Transverse colon (tissue), 4 donors: ENCODE data around the gene U2AF1. TPM values are rescaled to one million over a fixed set of nuclear protein-coding genes. Genes with fewer than 3 reads are reported as not detected.
"Not testable (repeated sequence)": the region's sequence is repeated elsewhere in the genome, so short reads cannot be mapped to it uniquely, and the experiment has no call there.

Source experiments
- DNase-seq: peaks from one replicate; pipeline ENCODE4 v3.0.0-alpha.2; 2019
- H3K27ac ChIP-seq, 4 donors: fragments of 200-600 bp; sonication (generic); 2 replicates each; pipeline ENCODE4 v1.5.1; 2016 to 2018; ENCODE audit warnings: inconsistent platforms in 4 of 4
- H3K27me3 ChIP-seq: fragments of 200-600 bp; sonication (generic); 2 replicates; pipeline ENCODE4 v1.5.1; 2017; ENCODE audit warnings: inconsistent platforms
- H3K36me3 ChIP-seq, 4 donors: fragments of 200-600 bp; sonication (generic); 2 replicates each; pipeline ENCODE4 v1.5.1; 2017 to 2019; ENCODE audit warnings: inconsistent platforms in 4 of 4
- H3K4me1 ChIP-seq, 4 donors: fragments of 200-600 bp; sonication (generic); 2 replicates each; pipeline ENCODE4 v1.5.1; 2017 to 2020; ENCODE audit warnings: inconsistent platforms in 4 of 4
- H3K4me3 ChIP-seq, 4 donors: fragments of 200-600 bp; sonication (generic); 1 replicate in 1 of 4; 2 replicates in 3 of 4; pipeline versions ENCODE4 v1.5.1 to v1.6.1; 2017 to 2019; ENCODE audit warnings: inconsistent platforms in 4 of 4
- H3K9me3 ChIP-seq, 2 donors: fragments of 200-600 bp; sonication (generic); 2 replicates each; pipeline ENCODE4 v1.5.1; 2017 to 2019; ENCODE audit warnings: inconsistent platforms in 2 of 2
- WGBS, 2 donors: methylation state at CpG; one replicate each; pipeline ENCODE4 v1.1.5; 2018; ENCODE audit warnings: low coverage in 1 of 2; 5-methylcytosine and 5-hydroxymethylcytosine counted together
- in situ Hi-C, 4 donors: fragments of 200-750 bp; cut with MboI; loops; one replicate each; pipeline versions ENCODE4 v1.15.0 to v1.15.1; 2017; ENCODE audit warnings: low sequenced_read_pairs in 3 of 4, low pct_ligation_motif_present in 1 of 4, low pct_unique_long_range_greater_than_20kb in 1 of 4
- intact Hi-C: fragments of 100-400 bp; cut with DNase I; formaldehyde crosslinking; loops from one replicate; pipeline ENCODE4 v1.15.1; 2023; ENCODE audit warnings: low total_unique reads
- total RNA-seq, 4 donors: library from RNA; depleted of rRNA; stranded (reverse); fragments of >200 nt; gene quantifications; one replicate each; pipeline ENCODE4 v1.1.0, GENCODE V29; 2016

The U2AF1 gene
- total RNA-seq, 4 donors from 2014 or later, result 34.8 to 62.8 (median 49.8) TPM

DNA sequence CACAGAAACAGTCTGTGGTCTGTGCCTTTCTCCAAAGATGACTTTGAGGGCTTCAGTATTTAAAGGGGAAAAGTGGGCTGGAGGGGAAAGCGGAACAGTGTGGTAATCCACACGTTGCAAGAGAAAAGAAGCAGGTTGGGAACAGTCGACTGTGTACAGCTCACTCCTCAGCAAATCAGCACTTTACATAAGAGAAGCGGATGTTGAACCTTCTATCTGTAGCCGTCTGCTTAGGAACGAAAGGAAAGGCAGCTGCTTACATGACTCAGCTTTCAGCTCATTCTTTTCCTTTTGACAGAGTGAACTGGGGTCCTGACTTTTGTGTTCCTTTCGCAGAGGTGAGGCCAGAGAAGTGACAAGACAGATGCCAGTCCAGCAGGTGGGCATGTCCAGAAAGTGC, 1.6 kb upstream of the U2AF1 start:
- WGBS, 2 donors, result no CpG with 5 or more reads among the region's 7 CpGs
- H3K36me3 ChIP-seq, H3K4me1 ChIP-seq, H3K4me3 ChIP-seq, H3K27me3 ChIP-seq, H3K27ac ChIP-seq, in situ Hi-C loops, intact Hi-C loops, H3K9me3 ChIP-seq, DNase-seq: not testable (repeated sequence)

DNA sequence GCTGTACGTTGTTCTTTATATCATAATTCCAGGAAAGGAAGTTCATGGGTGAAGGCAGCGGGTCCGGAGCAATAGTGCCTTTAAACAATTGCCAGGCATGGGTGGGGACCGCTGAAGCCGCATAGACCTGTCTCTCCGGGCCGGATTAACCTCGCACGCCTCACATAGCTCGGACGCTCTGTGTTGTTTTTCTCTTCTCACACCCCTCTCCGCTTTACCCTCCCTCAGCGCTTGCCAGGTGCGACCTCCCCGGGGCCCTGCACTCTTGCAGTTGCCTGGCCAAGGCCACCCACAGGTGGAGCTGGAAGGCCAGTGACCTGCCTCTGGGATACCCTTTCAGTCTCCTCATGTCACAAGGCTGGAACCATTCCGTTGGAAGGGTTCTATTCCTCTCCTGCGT, 807 bp upstream of the U2AF1 start:
- DNase-seq, H3K9me3 ChIP-seq, H3K27ac ChIP-seq, in situ Hi-C loops, H3K4me1 ChIP-seq, intact Hi-C loops, H3K36me3 ChIP-seq, H3K27me3 ChIP-seq, H3K4me3 ChIP-seq: not testable (repeated sequence)
- WGBS, 2 donors, result no CpG with 5 or more reads among the region's 17 CpGs

DNA sequence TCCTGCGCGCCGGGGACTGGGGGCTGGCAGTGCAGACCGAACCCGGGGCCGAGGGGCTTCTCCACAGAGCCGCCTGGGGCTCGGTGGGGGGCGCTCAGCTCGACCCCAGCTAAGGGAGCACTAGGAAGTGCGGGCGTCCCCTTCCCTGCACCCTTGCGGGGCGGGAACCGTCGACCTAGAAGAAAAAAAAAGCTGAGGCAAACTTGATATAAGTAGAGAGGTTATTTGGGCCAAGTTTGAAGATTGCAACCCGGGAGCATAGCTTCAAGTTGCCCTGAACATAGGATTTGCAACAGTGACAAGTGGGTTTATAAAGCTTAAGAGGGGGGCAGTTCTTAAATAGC, 396 bp upstream of the U2AF1 start:
- WGBS, 2 donors, result no CpG with 5 or more reads among the region's 17 CpGs
- H3K4me3 ChIP-seq, H3K27ac ChIP-seq, H3K27me3 ChIP-seq, H3K4me1 ChIP-seq, intact Hi-C loops, H3K36me3 ChIP-seq, DNase-seq, H3K9me3 ChIP-seq, in situ Hi-C loops: not testable (repeated sequence)

DNA sequence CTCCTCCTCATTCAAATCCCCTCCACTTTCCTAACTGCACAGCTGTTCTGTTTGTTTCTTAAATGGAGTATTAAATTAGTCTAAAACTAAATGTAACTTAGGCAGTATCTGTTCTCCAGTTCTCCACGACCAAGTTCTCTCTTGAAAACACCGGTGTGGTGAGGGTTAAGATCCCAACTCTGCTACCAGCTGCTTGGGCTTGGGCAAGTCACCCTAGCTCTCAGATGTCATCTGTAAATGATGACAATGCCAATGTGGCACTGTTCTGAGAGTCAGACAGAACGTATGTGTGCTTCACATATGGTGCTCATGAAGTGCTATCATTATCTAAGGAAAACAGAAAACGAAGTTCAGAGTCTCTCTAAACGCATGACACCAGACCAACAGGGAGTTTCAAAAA, 2.7 kb downstream of the U2AF1 start:
- H3K4me1 ChIP-seq, H3K27ac ChIP-seq, H3K9me3 ChIP-seq, DNase-seq, H3K4me3 ChIP-seq, H3K27me3 ChIP-seq, H3K36me3 ChIP-seq, intact Hi-C loops, in situ Hi-C loops: not testable (repeated sequence)
- no CpG with 5 or more reads among the region's 5 CpGs for WGBS, 2 donors

DNA sequence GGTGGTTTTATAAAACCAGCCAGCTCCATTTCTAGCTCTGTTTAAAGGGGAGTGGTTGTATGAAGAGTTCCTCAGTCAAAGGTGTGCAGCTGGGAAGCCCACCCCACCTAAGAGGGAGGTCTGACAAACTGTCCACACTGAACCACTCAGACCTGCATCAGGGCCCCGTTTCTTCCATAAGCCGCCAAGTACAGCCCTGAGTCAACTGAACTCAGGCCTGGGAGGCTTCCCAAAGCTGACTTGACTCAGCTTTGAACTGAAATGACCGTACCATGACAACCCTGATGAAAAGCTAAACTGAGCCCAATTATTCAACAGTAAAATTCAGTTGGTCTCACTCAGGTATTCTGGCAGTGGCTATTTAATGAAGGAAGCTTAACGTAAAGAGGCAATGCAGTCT, 5.1 kb downstream of the U2AF1 start:
- no CpG with 5 or more reads among the region's 4 CpGs for WGBS, 2 donors
- in situ Hi-C loops, result not testable (repeated sequence)

DNA sequence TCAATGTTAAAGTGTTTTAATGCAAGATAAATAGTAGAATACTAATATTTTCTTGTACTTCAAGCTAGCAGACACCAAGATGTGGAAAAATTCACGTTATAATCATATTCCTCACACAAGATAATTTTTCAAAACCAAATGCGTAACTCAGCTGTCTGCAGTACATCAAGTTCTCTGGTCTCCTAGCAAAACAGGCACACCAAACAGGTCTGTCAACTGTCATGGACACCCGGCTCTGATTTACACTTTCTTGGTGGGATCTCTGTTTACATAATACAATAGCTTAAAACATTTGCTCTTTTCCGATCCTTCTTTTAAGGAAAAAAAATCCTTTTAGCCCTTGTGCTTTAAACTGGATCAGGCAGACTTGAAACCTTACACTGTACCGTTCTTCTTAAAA, 5.7 kb downstream of the U2AF1 start:
- intact Hi-C loops, DNase-seq, H3K27ac ChIP-seq, in situ Hi-C loops, H3K9me3 ChIP-seq, H3K4me1 ChIP-seq, H3K36me3 ChIP-seq, H3K4me3 ChIP-seq, H3K27me3 ChIP-seq: not testable (repeated sequence)
- no CpG with 5 or more reads among the region's 5 CpGs for WGBS, 2 donors

More for the DNA sequence above, 5.1 kb downstream of the U2AF1 start:
- DNase-seq, intact Hi-C loops, H3K27me3 ChIP-seq, H3K9me3 ChIP-seq, H3K36me3 ChIP-seq, H3K27ac ChIP-seq, H3K4me3 ChIP-seq, H3K4me1 ChIP-seq: not testable (repeated sequence)

DNA sequence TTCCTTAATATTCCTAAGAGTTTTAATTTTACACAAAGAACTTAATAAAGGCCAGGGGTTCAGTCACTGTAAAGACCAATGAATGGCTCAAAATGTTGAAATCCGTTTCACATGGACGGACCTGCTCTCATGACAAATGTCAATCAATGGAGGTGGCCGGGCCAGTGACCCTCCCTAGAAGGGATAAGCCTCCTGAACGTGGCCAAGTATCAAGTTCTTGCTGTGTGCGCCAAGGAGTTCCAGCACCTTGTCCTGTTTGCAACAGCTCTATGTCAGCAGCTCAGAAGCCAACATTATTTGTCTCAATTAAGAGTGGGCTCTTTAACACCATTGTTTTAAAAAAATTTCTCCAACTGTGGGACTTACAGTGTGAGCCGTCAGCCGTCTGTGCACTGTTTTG, 6.4 kb downstream of the U2AF1 start:
- intact Hi-C loops, H3K27me3 ChIP-seq, H3K9me3 ChIP-seq, H3K36me3 ChIP-seq, H3K4me1 ChIP-seq, H3K27ac ChIP-seq, in situ Hi-C loops, DNase-seq, H3K4me3 ChIP-seq: not testable (repeated sequence)
- WGBS, 2 donors, result no CpG with 5 or more reads among the region's 7 CpGs

DNA sequence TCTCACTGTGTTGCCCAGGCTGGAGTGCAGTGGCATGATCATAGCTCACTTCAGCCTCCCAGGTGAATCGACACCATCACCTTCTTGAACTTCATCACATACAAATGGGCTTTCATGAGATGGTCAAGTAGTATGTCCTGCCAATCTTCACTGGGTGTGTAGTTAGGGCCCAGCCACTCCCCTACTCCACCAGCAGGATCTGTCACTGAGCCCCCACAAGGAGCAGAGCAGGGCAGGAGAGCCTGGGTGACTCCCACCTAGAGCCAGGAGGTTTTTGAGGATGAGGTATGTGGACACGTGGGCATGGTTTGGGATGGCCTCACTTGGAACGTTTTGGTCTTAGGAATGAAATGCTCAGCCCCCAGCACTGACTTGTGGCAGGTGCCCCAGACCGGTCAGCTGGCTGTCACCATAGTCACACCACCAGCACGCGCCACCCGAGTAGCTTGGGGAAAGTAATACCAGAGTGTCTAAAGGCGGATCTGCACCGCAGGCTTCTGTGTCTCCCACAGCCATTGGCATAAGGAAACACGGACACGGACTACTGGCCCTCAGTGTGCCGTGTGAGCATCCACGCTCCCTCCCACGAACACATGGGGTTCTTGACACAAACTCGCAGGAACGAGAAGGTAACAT, 15.3 kb downstream of the U2AF1 start:
- H3K36me3 ChIP-seq, H3K4me1 ChIP-seq, in situ Hi-C loops, H3K27ac ChIP-seq, intact Hi-C loops, H3K27me3 ChIP-seq, H3K4me3 ChIP-seq, H3K9me3 ChIP-seq, DNase-seq: not testable (repeated sequence)
- WGBS, 2 donors, result no CpG with 5 or more reads among the region's 16 CpGs

DNA sequence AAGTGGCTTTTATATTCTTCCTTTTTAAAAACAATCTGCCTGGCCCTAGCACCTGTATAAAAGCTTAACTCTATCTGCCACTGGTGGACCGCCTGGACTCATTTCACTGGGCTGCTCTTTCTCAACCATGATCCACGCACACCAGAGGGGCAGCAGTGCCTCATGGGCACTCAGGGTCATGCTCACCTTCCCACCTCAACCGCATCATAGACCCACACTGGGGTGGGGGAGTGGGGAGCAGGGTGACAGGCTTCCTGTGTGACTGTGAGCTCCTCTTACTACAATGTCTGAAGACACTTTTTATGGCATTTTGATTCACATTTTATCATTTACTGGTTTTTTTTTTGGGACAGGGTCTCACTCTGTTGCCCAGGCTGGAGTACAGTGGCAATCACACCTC, 16.4 kb downstream of the U2AF1 start:
- H3K27ac ChIP-seq, in situ Hi-C loops, H3K36me3 ChIP-seq, H3K4me3 ChIP-seq, DNase-seq, H3K27me3 ChIP-seq, H3K4me1 ChIP-seq, intact Hi-C loops, H3K9me3 ChIP-seq: not testable (repeated sequence)
- WGBS, 2 donors, result no CpG with 5 or more reads among the region's 3 CpGs

DNA sequence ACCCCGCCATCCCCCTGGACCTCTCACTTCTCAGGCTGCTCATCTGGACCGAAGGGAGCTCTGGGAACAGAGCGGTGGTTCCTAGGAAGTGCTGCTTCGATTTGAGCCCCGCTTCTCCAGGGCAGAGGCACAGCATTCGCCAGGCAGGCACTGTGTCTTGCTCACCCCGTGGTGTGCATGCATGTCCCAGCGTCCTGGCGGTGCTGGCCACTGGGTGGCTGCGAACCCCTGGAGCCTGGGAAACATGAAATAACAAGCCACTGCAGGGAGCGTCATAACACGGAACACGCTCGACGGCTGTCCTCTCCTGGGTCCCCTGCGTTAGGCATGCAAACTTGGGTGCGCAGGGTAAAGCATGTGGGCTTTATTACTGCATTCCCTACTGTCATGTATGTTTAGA, 17.9 kb downstream of the U2AF1 start:
- H3K27ac ChIP-seq, H3K9me3 ChIP-seq, intact Hi-C loops, H3K27me3 ChIP-seq, H3K36me3 ChIP-seq, in situ Hi-C loops, DNase-seq, H3K4me3 ChIP-seq, H3K4me1 ChIP-seq: not testable (repeated sequence)
- WGBS, 2 donors, result no CpG with 5 or more reads among the region's 17 CpGs

DNA sequence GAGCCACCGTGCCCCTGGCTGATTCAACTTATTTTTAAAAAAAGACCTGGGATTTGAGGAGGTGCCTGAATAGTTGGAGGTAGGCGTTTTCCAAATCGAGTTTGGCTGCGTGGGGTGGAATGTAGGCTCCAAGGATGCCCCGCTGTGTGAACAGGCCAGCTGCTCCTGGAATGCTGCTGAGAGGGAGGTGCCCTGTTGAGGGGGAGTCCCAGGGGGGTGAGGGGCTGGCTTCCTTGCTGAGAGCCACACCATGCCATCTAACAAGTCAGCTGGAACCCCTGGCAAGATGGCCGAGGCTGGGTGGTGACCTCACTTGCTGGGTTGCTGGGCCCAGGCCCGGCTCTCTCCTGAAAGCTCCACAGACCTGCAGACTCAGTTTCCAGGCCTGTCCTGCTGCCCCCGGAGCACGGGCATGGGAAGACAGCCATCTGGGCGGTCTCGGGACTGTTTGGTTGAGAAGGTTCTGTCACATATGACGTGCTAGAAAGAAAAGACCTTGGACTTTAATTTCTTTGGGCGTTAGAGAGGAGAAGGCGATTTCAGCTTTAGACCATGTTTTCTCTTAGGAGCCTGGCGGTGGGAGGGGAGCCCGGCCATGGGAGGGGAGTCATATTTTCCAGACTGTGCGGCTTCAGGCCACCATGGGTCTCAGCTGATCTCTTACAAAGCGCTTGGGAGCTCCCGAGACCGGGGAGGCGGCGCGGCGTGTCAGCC, 24.6 kb downstream of the U2AF1 start:
- intact Hi-C loops, H3K27me3 ChIP-seq, H3K4me1 ChIP-seq, in situ Hi-C loops, H3K36me3 ChIP-seq, DNase-seq, H3K9me3 ChIP-seq, H3K27ac ChIP-seq, H3K4me3 ChIP-seq: not testable (repeated sequence)
- no CpG with 5 or more reads among the region's 24 CpGs for WGBS, 2 donors
